ENCODE results near the gene ZSCAN30. TPM values are rescaled to one million over a fixed set of nuclear protein-coding genes. Genes with fewer than 3 reads are reported as not detected.

ZSCAN30 gene
- total and polyA plus RNA-seq, 9 of the 15 experiments (the other 6 are each of a cell fraction or from before 2014, with no cell fraction given): 4.6 to 13.6 (median 10.8) TPM

- TF ChIP-seq ZNF444 (CRISPR knock-in tag; IDR thresholded peaks at IDR 0.05): no peak
- peak; percentile 24; the same call in 1 of the 2 replicates for TF ChIP-seq JUND (IDR thresholded peaks at IDR 0.05; ENCODE audit: borderline replicate concordance, low read depth, low read length)
- peak; percentile 44; the same call in 1 of the 3 replicates for TF ChIP-seq JUND (tag; IDR thresholded peaks at IDR 0.05; ENCODE audit: borderline replicate concordance, low read depth, low read length)
- no peak for TF ChIP-seq ARID2 (IDR thresholded peaks at IDR 0.05)
- TF ChIP-seq MLX (CRISPR knock-in tag; conservative IDR thresholded peaks at IDR 0.05): no peak
- TF ChIP-seq TBP (optimal IDR thresholded peaks at IDR 0.05; ENCODE audit: low read depth, low read length): no peak
- TF ChIP-seq ZNF146 (CRISPR knock-in tag; IDR thresholded peaks at IDR 0.05; ENCODE audit: unreplicated experiment): no peak
- no peak for TF ChIP-seq TCF7L2 (IDR thresholded peaks at IDR 0.05; ENCODE audit: low read depth, low read length)
- no peak for TF ChIP-seq ZNF707 (CRISPR knock-in tag; conservative IDR thresholded peaks at IDR 0.05)
- TF ChIP-seq CBFA2T3 (IDR thresholded peaks at IDR 0.05): peak; percentile 51
- TF ChIP-seq ZEB2 (IDR thresholded peaks at IDR 0.05): no peak
- TF ChIP-seq, protein P1, sequence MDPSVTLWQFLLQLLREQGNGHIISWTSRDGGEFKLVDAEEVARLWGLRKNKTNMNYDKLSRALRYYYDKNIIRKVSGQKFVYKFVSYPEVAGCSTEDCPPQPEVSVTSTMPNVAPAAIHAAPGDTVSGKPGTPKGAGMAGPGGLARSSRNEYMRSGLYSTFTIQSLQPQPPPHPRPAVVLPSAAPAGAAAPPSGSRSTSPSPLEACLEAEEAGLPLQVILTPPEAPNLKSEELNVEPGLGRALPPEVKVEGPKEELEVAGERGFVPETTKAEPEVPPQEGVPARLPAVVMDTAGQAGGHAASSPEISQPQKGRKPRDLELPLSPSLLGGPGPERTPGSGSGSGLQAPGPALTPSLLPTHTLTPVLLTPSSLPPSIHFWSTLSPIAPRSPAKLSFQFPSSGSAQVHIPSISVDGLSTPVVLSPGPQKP (CRISPR knock-in tag; IDR thresholded peaks at IDR 0.05): no peak
- no peak for TF ChIP-seq ZNF12 (CRISPR knock-in tag; IDR thresholded peaks at IDR 0.05)
- TF ChIP-seq ZNF445 (CRISPR knock-in tag; IDR thresholded peaks at IDR 0.05; ENCODE audit: low read depth): no peak
- TF ChIP-seq CSDE1 (IDR thresholded peaks at IDR 0.05): no peak
- TF ChIP-seq U2AF1 (optimal IDR thresholded peaks at IDR 0.05; ENCODE audit: low read depth, low read length): no peak
- TF ChIP-seq MAZ (CRISPR knock-in tag; conservative IDR thresholded peaks at IDR 0.05 in 1 of 2, IDR thresholded peaks at IDR 0.05 in 1 of 2): 0 out of 4 replicates have a peak, but pooled peaks of 1 of the 2 experiments have one; percentile 25
- no peak for TF ChIP-seq COPS2 (conservative IDR thresholded peaks at IDR 0.05)
- no peak for TF ChIP-seq MYNN (IDR thresholded peaks at IDR 0.05)
- TF ChIP-seq MYNN (CRISPR knock-in tag; IDR thresholded peaks at IDR 0.05): no peak
- TF ChIP-seq ZC3H8 (IDR thresholded peaks at IDR 0.05): no peak
- TF ChIP-seq ZBTB33 (CRISPR knock-in tag; IDR thresholded peaks at IDR 0.05): no peak
- TF ChIP-seq RCOR1 (IDR thresholded peaks at IDR 0.05; ENCODE audit: borderline replicate concordance in 1 of 2, low read depth in 2 of 2, low read length in 2 of 2): peak in 1 of 2 experiments; percentile 45; a peak in 1 of 4 replicates
- TF ChIP-seq ZFX (CRISPR knock-in tag; IDR thresholded peaks at IDR 0.05): no peak
- no peak for TF ChIP-seq MBD2 (IDR thresholded peaks at IDR 0.05; ENCODE audit: borderline replicate concordance, low read depth)
- TF ChIP-seq, protein P2, sequence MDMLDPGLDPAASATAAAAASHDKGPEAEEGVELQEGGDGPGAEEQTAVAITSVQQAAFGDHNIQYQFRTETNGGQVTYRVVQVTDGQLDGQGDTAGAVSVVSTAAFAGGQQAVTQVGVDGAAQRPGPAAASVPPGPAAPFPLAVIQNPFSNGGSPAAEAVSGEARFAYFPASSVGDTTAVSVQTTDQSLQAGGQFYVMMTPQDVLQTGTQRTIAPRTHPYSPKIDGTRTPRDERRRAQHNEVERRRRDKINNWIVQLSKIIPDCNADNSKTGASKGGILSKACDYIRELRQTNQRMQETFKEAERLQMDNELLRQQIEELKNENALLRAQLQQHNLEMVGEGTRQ (CRISPR knock-in tag; IDR thresholded peaks at IDR 0.05): no peak
These were observed 32.7 kb upstream of the ZSCAN30 start (continued) for GRCh38 chr18:35322486-35323458.

Data from K562 (cell line).